Panc1 (cell line): ENCODE data around the gene SCAMP5.

Experiments used
- CTCF ChIP-seq: fragments of 450-650 bp; IDR thresholded peaks from 2 replicates; pipeline ENCODE4 v1.5.1; 2017; ENCODE audit warnings: mild to moderate bottlenecking
- POLR2AphosphoS5 ChIP-seq: IDR thresholded peaks from 2 replicates; pipeline ENCODE4 v1.6.1; 2012; ENCODE audit warnings: mild to moderate bottlenecking, low read depth, low read length, moderate library complexity
- TCF7L2 ChIP-seq: IDR thresholded peaks from 2 replicates; pipeline ENCODE4 v1.6.1; 2011; ENCODE audit warnings: mild to moderate bottlenecking, low read depth, low read length, inconsistent platforms

GRCh38 chr15:75045332-75046015 is 50.1 kb downstream of the SCAMP5 start:
- TF ChIP-seq CTCF, result no peak
- no peak for TF ChIP-seq POLR2AphosphoS5
- TF ChIP-seq TCF7L2, result no peak
